ES-I3 (cell line): ENCODE results near the gene LKAAEAR1.
A peak's percentile ranks its signal among the peaks of the same experiment; 100 is the strongest.

ENCODE experiments used
- H3K36me3 ChIP-seq: 2 replicates; pipeline ENCODE4 v1.6.1; 2013; ENCODE audit warnings: mild to moderate bottlenecking, low read length, control low read depth, moderate library complexity; ENCODE audit not compliant: insufficient read depth
- H3K4me1 ChIP-seq: 2 replicates; pipeline ENCODE4 v1.6.1; 2013; ENCODE audit warnings: mild to moderate bottlenecking, control low read depth, low read length; ENCODE audit not compliant: insufficient read depth
- H3K9ac ChIP-seq: 2 replicates; pipeline ENCODE4 v1.6.1; 2013; ENCODE audit warnings: low read depth, mild to moderate bottlenecking, low read length, moderate library complexity
- H3K9me3 ChIP-seq: 2 replicates; pipeline ENCODE4 v1.6.1; 2013; ENCODE audit warnings: mild to moderate bottlenecking, low read length, moderate library complexity; ENCODE audit not compliant: control insufficient read depth, insufficient read depth

LKAAEAR1 gene

GRCh38 chr20:64065062-64065973, 18.9 kb downstream of the LKAAEAR1 start:
- Histone ChIP-seq H3K9me3 (no peaks in the 10 kb centered on the region), H3K36me3 (no peaks in the 10 kb centered on the region), H3K9ac (no peak overlapping the region), H3K4me1 (peaks cover 26% of the 10 kb centered on the region)

GRCh38 chr20:64064145-64064698, 20.0 kb downstream of the LKAAEAR1 start:
- H3K4me1 ChIP-seq: peaks cover 26% of the 10 kb centered on the region
- H3K36me3 ChIP-seq: no peaks in the 10 kb centered on the region
- H3K9me3 ChIP-seq: no peaks in the 10 kb centered on the region
- H3K9ac ChIP-seq: peak overlapping the region; percentile 80; the same call in 1 of the 2 replicates

GRCh38 chr20:64063389-64064144, 20.6 kb downstream of the LKAAEAR1 start:
- Histone ChIP-seq H3K36me3 (no peaks in the 10 kb centered on the region), H3K4me1 (peaks cover 26% of the 10 kb centered on the region), H3K9me3 (no peaks in the 10 kb centered on the region), H3K9ac (peak overlapping the region; percentile 80; the same call in 1 of the 2 replicates)

- peak within 1 kb of the TSS; percentile 80 for H3K9ac ChIP-seq
- no peaks in the 10 kb centered on the region for H3K36me3 ChIP-seq
- peaks cover 26% of the 10 kb centered on the region for H3K4me1 ChIP-seq
Observed at GRCh38 chr20:64062596-64063388, 21.4 kb downstream of the LKAAEAR1 start, which contains the start of gene TCEA2. Gene TCEA2, plus strand, starts transcription at chr20:64063198. Its CDS starts 115 bp downstream, at chr20:64063313.

GRCh38 chr20:64062276-64062595, 22.0 kb downstream of the LKAAEAR1 start:
- H3K9ac ChIP-seq: peak overlapping the region; percentile 80; the same call in 1 of the 2 replicates

More at GRCh38 chr20:64062596-64063388, 21.4 kb downstream of the LKAAEAR1 start, which contains the start of gene TCEA2:
- no peaks in the 10 kb centered on the region for H3K9me3 ChIP-seq

GRCh38 chr20:64058536-64058935, 25.7 kb downstream of the LKAAEAR1 start:
- peaks cover 19% of the 10 kb centered on the region; the same call in 1 of the 2 replicates for H3K4me1 ChIP-seq
- H3K9me3 ChIP-seq: no peaks in the 10 kb centered on the region
- no peaks in the 10 kb centered on the region for H3K36me3 ChIP-seq
- H3K9ac ChIP-seq: no peak overlapping the region

More at GRCh38 chr20:64062276-64062595, 22.0 kb downstream of the LKAAEAR1 start:
- Histone ChIP-seq H3K36me3 (no peaks in the 10 kb centered on the region), H3K4me1 (peaks cover 29% of the 10 kb centered on the region), H3K9me3 (no peaks in the 10 kb centered on the region)

GRCh38 chr20:64057628-64058498, 26.3 kb downstream of the LKAAEAR1 start:
- H3K9ac ChIP-seq: peak overlapping the region; percentile 1; the same call in 1 of the 2 replicates
- no peaks in the 10 kb centered on the region for H3K36me3 ChIP-seq
- H3K9me3 ChIP-seq: no peaks in the 10 kb centered on the region
- peaks cover 20% of the 10 kb centered on the region; the same call in 1 of the 2 replicates for H3K4me1 ChIP-seq

GRCh38 chr20:64056889-64057627, 27.1 kb downstream of the LKAAEAR1 start:
- H3K9me3 ChIP-seq: no peaks in the 10 kb centered on the region
- peaks cover 16% of the 10 kb centered on the region; the same call in 1 of the 2 replicates for H3K4me1 ChIP-seq
- H3K36me3 ChIP-seq: no peaks in the 10 kb centered on the region
- peak overlapping the region; percentile 1; the same call in 1 of the 2 replicates for H3K9ac ChIP-seq

GRCh38 chr20:64056639-64056888, 27.6 kb downstream of the LKAAEAR1 start:
- Histone ChIP-seq H3K9ac (no peak overlapping the region), H3K9me3 (no peaks in the 10 kb centered on the region), H3K4me1 (peaks cover 15% of the 10 kb centered on the region; the same call in 1 of the 2 replicates), H3K36me3 (no peaks in the 10 kb centered on the region)

GRCh38 chr20:64055893-64056638, 28.1 kb downstream of the LKAAEAR1 start:
- H3K9ac ChIP-seq: no peak overlapping the region
- no peaks in the 10 kb centered on the region for H3K9me3 ChIP-seq
- H3K36me3 ChIP-seq: no peaks in the 10 kb centered on the region
- H3K4me1 ChIP-seq: peaks cover 15% of the 10 kb centered on the region; the same call in 1 of the 2 replicates

GRCh38 chr20:64055396-64055892, 28.8 kb downstream of the LKAAEAR1 start:
- H3K9me3 ChIP-seq: no peaks in the 10 kb centered on the region
- H3K36me3 ChIP-seq: no peaks in the 10 kb centered on the region
- H3K9ac ChIP-seq: no peak overlapping the region
- peaks cover 15% of the 10 kb centered on the region; the same call in 1 of the 2 replicates for H3K4me1 ChIP-seq
